EL (cell line): ENCODE results near the gene DHRS13.
"Not testable (repeated sequence)": the region's sequence is repeated elsewhere in the genome, so short reads cannot be mapped to it uniquely, and the experiment has no call there.

Source experiments
- DNase-seq: peaks from one replicate; pipeline ENCODE4 v3.0.0-alpha.2; 2016

The DHRS13 gene

GRCh38 chr17:28881533-28882056 is 21.3 kb downstream of the DHRS13 start:
- no peak for DNase-seq

- no peak for DNase-seq
These were observed 22.3 kb downstream of the DHRS13 start for GRCh38 chr17:28880572-28880945.

- DNase-seq: no peak
These were observed 22.9 kb downstream of the DHRS13 start for GRCh38 chr17:28879886-28880571.

GRCh38 chr17:28878981-28879380 is 23.9 kb downstream of the DHRS13 start:
- peak; percentile 36 for DNase-seq

GRCh38 chr17:28878158-28878910 is 24.5 kb downstream of the DHRS13 start:
- peak; percentile 31 for DNase-seq

- DNase-seq: not testable (repeated sequence)
These were observed 25.6 kb downstream of the DHRS13 start for GRCh38 chr17:28877150-28877711.

GRCh38 chr17:28875848-28876550 is 26.9 kb downstream of the DHRS13 start:
- no peak for DNase-seq

GRCh38 chr17:28874750-28875149 is 28.1 kb downstream of the DHRS13 start:
- no peak for DNase-seq

- DNase-seq: no peak
These were observed 29.0 kb downstream of the DHRS13 start for GRCh38 chr17:28873839-28874238.

- no peak for DNase-seq
These were observed 31.8 kb downstream of the DHRS13 start for GRCh38 chr17:28871056-28871579.

GRCh38 chr17:28867276-28867675 is 35.6 kb downstream of the DHRS13 start:
- no peak for DNase-seq

- DNase-seq: no peak
These were observed 36.7 kb downstream of the DHRS13 start for GRCh38 chr17:28865946-28866752.

GRCh38 chr17:28864991-28865849 is 37.7 kb downstream of the DHRS13 start:
- no peak for DNase-seq

GRCh38 chr17:28863953-28864352 is 38.9 kb downstream of the DHRS13 start:
- no peak for DNase-seq

- no peak for DNase-seq
These were observed 40.3 kb downstream of the DHRS13 start for GRCh38 chr17:28862561-28862960.

GRCh38 chr17:28861393-28862203 is 41.3 kb downstream of the DHRS13 start:
- no peak for DNase-seq

- DNase-seq: no peak
These were observed 42.5 kb downstream of the DHRS13 start for GRCh38 chr17:28860363-28860808.

GRCh38 chr17:28858801-28859355 is 44.0 kb downstream of the DHRS13 start:
- no peak for DNase-seq

GRCh38 chr17:28857905-28858800 is 44.7 kb downstream of the DHRS13 start:
- no peak for DNase-seq
